HCT116 (cell line): ENCODE data around the gene LZTR1. TPM values are rescaled to one million over a fixed set of nuclear protein-coding genes. Genes with fewer than 3 reads are reported as not detected.

Experiments used
- ATAC-seq: fragments of 200-7000 bp; cut with Tn5 transposase; 2 replicates; pipeline ENCODE4 v1.9.1; 2020; ENCODE audit warnings: mild to moderate bottlenecking, moderate library complexity
- BruUV-seq: library from RNA; stranded (reverse); fragments of 400-500 nt; replicated peaks from 2 replicates; lab custom pipeline; 2021; lab: Mats Ljungman, UMichigan
- CTCF ChIA-PET: fragments of 300-600 bp; sonication (Branson Sonifier 250); formaldehyde crosslinking; loops from one replicate; lab custom pipeline; 2021; ENCODE audit warnings: antibody characterized with exemption; lab: Charles Lee
- POLR2A ChIA-PET: fragments of 300-600, 350-600 bp; sonication (Branson Sonifier 250); formaldehyde crosslinking; loops from one replicate; lab custom pipeline; 2021; ENCODE audit warnings: antibody characterized with exemption; lab: Charles Lee
- RAD21 ChIA-PET, 2 experiments: fragments of 300-600 bp; sonication (Branson Sonifier 250); formaldehyde crosslinking; loops; one replicate each; lab custom pipeline; 2023; ENCODE audit warnings: low total read pairs in 2 of 2; ENCODE audit not compliant: uncharacterized antibody in 2 of 2, unreplicated experiment in 2 of 2, low non-redundant PET in 1 of 2; lab: Charles Lee
- DNase-seq: peaks from one replicate; pipeline ENCODE4 v3.0.0-alpha.2; 2010; ENCODE audit warnings: low read depth, low spot score
- H2AFZ ChIP-seq: fragments of 200-600 bp; shearing (Covaris generic), sonication (generic); 2 replicates; pipeline ENCODE4 v1.6.1; 2017; ENCODE audit warnings: low read depth, mixed run types, mixed read lengths, antibody characterized with exemption, low read length; ENCODE audit not compliant: poor library complexity, severe bottlenecking
- H3K27ac ChIP-seq: 2 replicates; pipeline ENCODE4 v1.5.1; 2012; ENCODE audit warnings: low read depth, low read length
- H3K27me3 ChIP-seq: fragments of 200-600 bp; sonication (generic); 2 replicates; pipeline ENCODE4 v1.6.1; 2016; ENCODE audit warnings: mixed run types, low read length, mixed read lengths; ENCODE audit not compliant: insufficient read depth
- H3K36me3 ChIP-seq, 2 experiments: fragments of 200-500 bp in 1 of 2; fragments of 200-600 bp in 1 of 2; sonication (Bioruptor generic) in 1 of 2; sonication (generic) in 1 of 2; 2 replicates each; pipeline versions ENCODE4 v1.5.1 to v1.6.1; 2014 to 2016; ENCODE audit warnings: low read length in 2 of 2, inconsistent platforms in 1 of 2, mixed read lengths in 1 of 2, mixed run types in 1 of 2; ENCODE audit not compliant: insufficient read depth in 2 of 2, control insufficient read depth in 1 of 2
- H3K4me1 ChIP-seq, 2 experiments: fragments of 200-600 bp in 1 of 2; sonication (generic) in 1 of 2; 2 replicates each; pipeline versions ENCODE4 v1.5.1 to v1.6.1; 2012 to 2017; ENCODE audit warnings: low read length in 2 of 2, inconsistent platforms in 1 of 2, mild to moderate bottlenecking in 1 of 2, mixed read lengths in 1 of 2, mixed run types in 1 of 2, moderate library complexity in 1 of 2; ENCODE audit not compliant: insufficient read depth in 2 of 2, control insufficient read depth in 1 of 2
- H3K4me2 ChIP-seq: fragments of 200-600 bp; sonication (generic); 2 replicates; pipeline ENCODE4 v1.6.1; 2017; ENCODE audit warnings: mixed run types, low read length, mixed read lengths
- H3K4me3 ChIP-seq, 2 experiments: fragments of 200-600 bp in 1 of 2; sonication (generic) in 1 of 2; replicated peaks in 1 of 2; 2 replicates each; pipeline ENCODE4 v1.5.1; 2011 to 2016; ENCODE audit warnings: low read length in 2 of 2, control low read depth in 1 of 2, low read depth in 1 of 2, mild to moderate bottlenecking in 1 of 2, mixed read lengths in 1 of 2, mixed run types in 1 of 2
- H3K79me2 ChIP-seq: fragments of 200-600 bp; sonication (generic); 2 replicates; pipeline ENCODE4 v1.6.1; 2017; ENCODE audit warnings: mild to moderate bottlenecking, mixed run types, low read length, moderate library complexity, mixed read lengths; ENCODE audit not compliant: insufficient read depth
- H3K9ac ChIP-seq: fragments of 200-600 bp; sonication (generic); 2 replicates; pipeline ENCODE4 v1.6.1; 2016; ENCODE audit warnings: low read length, mixed read lengths
- H3K9me2 ChIP-seq: fragments of 200-600 bp; sonication (generic), shearing (Covaris generic); 2 replicates; pipeline ENCODE4 v1.6.1; 2017; ENCODE audit warnings: mixed run types, mild to moderate bottlenecking, moderate library complexity; ENCODE audit not compliant: insufficient read depth
- H3K9me3 ChIP-seq, 2 experiments: fragments of 200-500 bp in 1 of 2; fragments of 200-600 bp in 1 of 2; sonication (Bioruptor generic) in 1 of 2; sonication (generic) in 1 of 2; 2 replicates each; pipeline ENCODE4 v1.6.1; 2014 to 2017; ENCODE audit warnings: low read length in 2 of 2, mixed read lengths in 2 of 2, inconsistent platforms in 1 of 2, low read depth in 1 of 2, mild to moderate bottlenecking in 1 of 2, mixed run types in 1 of 2, moderate library complexity in 1 of 2; ENCODE audit not compliant: control insufficient read depth in 1 of 2, insufficient read depth in 1 of 2
- H4K20me1 ChIP-seq: fragments of 200-600 bp; sonication (generic), shearing (Covaris generic); 2 replicates; pipeline ENCODE4 v1.6.1; 2017; ENCODE audit warnings: mixed run types, mild to moderate bottlenecking, moderate library complexity; ENCODE audit not compliant: insufficient read depth
- ATF3 ChIP-seq: IDR thresholded peaks from 2 replicates; pipeline ENCODE4 v1.6.1; 2012
- CEBPB ChIP-seq: IDR thresholded peaks from 2 replicates; pipeline ENCODE4 v1.6.1; 2012; ENCODE audit warnings: low read depth
- EZH2 ChIP-seq: fragments of 200-600 bp; sonication (generic); IDR thresholded peaks from 2 replicates; pipeline ENCODE4 v1.6.1; 2017; ENCODE audit warnings: antibody characterized with exemption, mixed run types
- FOSL1 ChIP-seq: IDR thresholded peaks from 2 replicates; pipeline ENCODE4 v1.6.1; 2012; ENCODE audit warnings: low read depth
- JUND ChIP-seq: IDR thresholded peaks from 2 replicates; pipeline ENCODE4 v1.6.1; 2012
- MAX ChIP-seq: IDR thresholded peaks from 2 replicates; pipeline ENCODE4 v1.6.1; 2012
- POLR2A ChIP-seq: IDR thresholded peaks from 2 replicates; pipeline ENCODE4 v1.7.0; 2011; ENCODE audit warnings: borderline replicate concordance; ENCODE audit not compliant: insufficient read depth, insufficient read length; ENCODE audit errors: extremely low read depth
- POLR2AphosphoS5 ChIP-seq: IDR thresholded peaks from 2 replicates; pipeline ENCODE4 v1.6.1; 2011; ENCODE audit warnings: mild to moderate bottlenecking, low read depth, low read length, moderate library complexity
- RAD21 ChIP-seq: IDR thresholded peaks from 2 replicates; pipeline ENCODE4 v1.6.1; 2012; ENCODE audit warnings: low read depth, mild to moderate bottlenecking
- REST ChIP-seq: IDR thresholded peaks from 2 replicates; pipeline ENCODE4 v1.6.1; 2012; ENCODE audit warnings: low read depth
- SIN3A ChIP-seq: IDR thresholded peaks from 2 replicates; pipeline ENCODE4 v1.6.1; 2012; ENCODE audit warnings: low read depth
- SP1 ChIP-seq: IDR thresholded peaks from 2 replicates; pipeline ENCODE4 v1.6.1; 2012; ENCODE audit warnings: low read depth
- SRF ChIP-seq: IDR thresholded peaks from 2 replicates; pipeline ENCODE4 v1.6.1; 2012; ENCODE audit warnings: low read depth
- YY1 ChIP-seq: IDR thresholded peaks from 2 replicates; pipeline ENCODE4 v1.6.1; 2011; ENCODE audit warnings: low read length, low read depth, moderate library complexity, mild to moderate bottlenecking; ENCODE audit not compliant: insufficient replicate concordance; ENCODE audit errors: extremely low read depth
- ZBTB33 ChIP-seq: IDR thresholded peaks from 2 replicates; pipeline ENCODE4 v1.6.1; 2011; ENCODE audit warnings: mild to moderate bottlenecking, low read length, moderate library complexity; ENCODE audit not compliant: insufficient replicate concordance; ENCODE audit errors: extremely low read depth
- ZFX ChIP-seq: fragments of 450-650 bp; IDR thresholded peaks from 2 replicates; pipeline ENCODE4 v1.6.1; 2017
- ZNF274 ChIP-seq: fragments of 200-500 bp; sonication (Bioruptor generic); IDR thresholded peaks from 2 replicates; pipeline ENCODE4 v1.6.1; 2014; ENCODE audit warnings: mild to moderate bottlenecking, low read depth, low read length, inconsistent platforms
- intact Hi-C: fragments of 100-400 bp; cut with micrococcal nuclease; formaldehyde crosslinking; loops from 2 replicates; pipeline ENCODE4 v1.10.0; 2022
- total RNA-seq: library from RNA; stranded (reverse); gene quantifications from one replicate; pipeline ENCODE4 v1.2.1, GENCODE V29; 2021; ENCODE audit not compliant: unreplicated experiment
- TF ChIP-seq, protein P1 (sequence below), 3 experiments: fragments of 200-600 bp in 1 of 3; sonication (generic) in 1 of 3; IDR thresholded peaks in 2 of 3; conservative IDR thresholded peaks in 1 of 3; 2 replicates each; pipeline ENCODE4 v1.5.1; 2012 to 2017; ENCODE audit warnings: low read depth in 2 of 3, low read length in 2 of 3, antibody characterized with exemption in 1 of 3, borderline replicate concordance in 1 of 3, control low read depth in 1 of 3, mild to moderate bottlenecking in 1 of 3, mixed read lengths in 1 of 3, mixed run types in 1 of 3, moderate library complexity in 1 of 3; ENCODE audit not compliant: insufficient read depth in 1 of 3

The LZTR1 gene
- total RNA-seq, 1 experiment from 2014 or later = 56.5 TPM

GRCh38 chr22:21000207-21000986 lies 18.3 kb downstream of the LZTR1 start:
- peak overlapping the region; percentile 81 to 87 for H3K4me3 ChIP-seq
- no peaks in the 10 kb centered on the region for H3K9me3 ChIP-seq
- H3K9ac ChIP-seq = peak overlapping the region; percentile 95
- no peaks in the 10 kb centered on the region for H3K27me3 ChIP-seq
- no peaks in the 10 kb centered on the region for H4K20me1 ChIP-seq
- ATAC-seq (no peak), DNase-seq (no peak)
- peaks cover 17 to 28% of the 10 kb centered on the region in 2 experiments for H3K4me1 ChIP-seq
- BruUV-seq = no TSS peak
- intact Hi-C loops = no loop called here
- H2AFZ ChIP-seq = no peak overlapping the region
- H3K4me2 ChIP-seq = peak overlapping the region; percentile 86
- CTCF ChIA-PET = interaction anchor here (1.2 kb wide), 1 partner anchor 115 kb away, joined by 3 read pairs; no protein-coding TSS in a partner anchor
- H3K27ac ChIP-seq = peak overlapping the region; percentile 97
- TF ChIP-seq ATF3 (no peak), RAD21 (no peak), SIN3A (no peak), CEBPB (no peak), ZNF274 (no peak), SRF (no peak), REST (no peak), YY1 (no peak), ZBTB33 (no peak), EZH2 (no peak), POLR2A (no peak), MAX (no peak), JUND (no peak), SP1 (no peak), ZFX (no peak), POLR2AphosphoS5 (no peak), FOSL1 (no peak)
- TF ChIP-seq, protein P1, sequence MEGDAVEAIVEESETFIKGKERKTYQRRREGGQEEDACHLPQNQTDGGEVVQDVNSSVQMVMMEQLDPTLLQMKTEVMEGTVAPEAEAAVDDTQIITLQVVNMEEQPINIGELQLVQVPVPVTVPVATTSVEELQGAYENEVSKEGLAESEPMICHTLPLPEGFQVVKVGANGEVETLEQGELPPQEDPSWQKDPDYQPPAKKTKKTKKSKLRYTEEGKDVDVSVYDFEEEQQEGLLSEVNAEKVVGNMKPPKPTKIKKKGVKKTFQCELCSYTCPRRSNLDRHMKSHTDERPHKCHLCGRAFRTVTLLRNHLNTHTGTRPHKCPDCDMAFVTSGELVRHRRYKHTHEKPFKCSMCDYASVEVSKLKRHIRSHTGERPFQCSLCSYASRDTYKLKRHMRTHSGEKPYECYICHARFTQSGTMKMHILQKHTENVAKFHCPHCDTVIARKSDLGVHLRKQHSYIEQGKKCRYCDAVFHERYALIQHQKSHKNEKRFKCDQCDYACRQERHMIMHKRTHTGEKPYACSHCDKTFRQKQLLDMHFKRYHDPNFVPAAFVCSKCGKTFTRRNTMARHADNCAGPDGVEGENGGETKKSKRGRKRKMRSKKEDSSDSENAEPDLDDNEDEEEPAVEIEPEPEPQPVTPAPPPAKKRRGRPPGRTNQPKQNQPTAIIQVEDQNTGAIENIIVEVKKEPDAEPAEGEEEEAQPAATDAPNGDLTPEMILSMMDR (IDR thresholded peaks at IDR 0.05 in 2 of 3, conservative IDR thresholded peaks at IDR 0.05 in 1 of 3; ENCODE audit: borderline replicate concordance in 1 of 3, insufficient read depth in 1 of 3, low read depth in 2 of 3, low read length in 2 of 3) = no peak
- peaks cover 3 to 11% of the 10 kb centered on the region in 2 experiments; a peak in 3 of 4 replicates for H3K36me3 ChIP-seq
- POLR2A ChIA-PET = no interaction called here
- H3K9me2 ChIP-seq = no peaks in the 10 kb centered on the region
- H3K79me2 ChIP-seq = peaks cover 38% of the 10 kb centered on the region
- RAD21 ChIA-PET = interaction anchor here in 1 of 2 experiments (0.6 kb wide), 1 partner anchor 13 kb away, joined by 3 read pairs; no protein-coding TSS in a partner anchor
